HG02588 (cell line): ENCODE results near the gene SEMA3E.
A peak's percentile ranks its signal among the peaks of the same experiment; 100 is the strongest.
"Not testable (repeated sequence)": the region's sequence is repeated elsewhere in the genome, so short reads cannot be mapped to it uniquely, and the experiment has no call there.

Experiments
- ATAC-seq: cut with Tn5 transposase; IDR thresholded peaks from one replicate; pipeline ENCODE4 v1.9.1; 2021; ENCODE audit warnings: mild to moderate bottlenecking, moderate library complexity; ENCODE audit not compliant: unreplicated experiment

The SEMA3E gene

DNA sequence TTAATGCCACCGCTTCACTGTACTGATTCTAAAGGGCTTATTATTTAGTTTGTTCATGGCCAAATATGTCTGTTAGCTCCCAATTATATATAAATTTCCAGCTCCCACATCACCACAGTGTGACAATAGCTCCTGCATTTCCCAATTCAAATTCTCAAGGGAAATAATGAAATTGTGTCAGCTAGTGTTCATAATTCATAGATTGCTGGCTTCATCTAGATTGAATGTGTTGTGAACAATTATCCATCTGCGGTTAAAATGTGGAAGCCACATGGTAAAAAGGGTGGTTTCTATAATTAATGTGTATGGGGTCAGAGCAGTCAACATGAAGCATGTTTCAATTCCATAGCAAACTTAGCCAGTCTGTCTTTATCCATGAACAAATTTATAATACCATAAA, 154.3 kb downstream of the SEMA3E start:
- no peak for ATAC-seq

DNA sequence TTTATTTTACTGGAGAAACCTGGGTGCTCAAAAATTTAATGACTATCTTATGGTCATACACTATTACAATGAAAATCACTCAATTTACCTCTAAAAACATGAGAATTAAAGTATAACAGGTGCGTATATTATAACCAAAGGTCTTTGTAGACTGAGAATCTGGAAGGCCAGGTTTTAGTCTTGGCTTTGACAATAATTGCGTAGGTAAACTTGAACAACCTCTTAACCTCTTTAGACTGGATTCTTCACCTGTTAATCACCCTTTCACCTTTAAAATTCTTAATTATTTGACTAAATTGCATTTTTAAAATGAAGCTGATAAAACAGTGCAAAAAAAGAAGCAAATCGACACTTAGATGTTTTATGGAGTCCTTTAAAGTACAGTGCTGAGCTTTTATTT, 156.1 kb downstream of the SEMA3E start:
- ATAC-seq: no peak

DNA sequence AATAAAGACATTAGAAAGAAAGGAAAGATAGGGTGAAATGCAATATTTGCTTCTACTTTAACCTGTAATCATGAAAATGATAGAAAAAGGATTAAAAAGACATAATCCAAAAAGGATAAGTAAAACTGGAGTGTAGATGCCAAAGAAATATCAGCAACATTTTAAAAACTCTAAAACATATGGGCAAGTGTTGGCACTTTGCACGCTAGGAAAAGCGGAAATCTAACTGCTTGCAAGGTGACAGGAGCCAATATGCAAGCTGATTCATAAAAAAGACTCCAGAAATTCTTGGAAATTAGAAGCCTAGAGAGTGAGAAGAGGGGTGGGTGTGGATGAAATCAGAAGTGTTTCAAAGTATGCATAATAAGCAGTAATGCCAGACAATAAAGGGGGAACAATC, 161.1 kb downstream of the SEMA3E start:
- ATAC-seq: no peak

DNA sequence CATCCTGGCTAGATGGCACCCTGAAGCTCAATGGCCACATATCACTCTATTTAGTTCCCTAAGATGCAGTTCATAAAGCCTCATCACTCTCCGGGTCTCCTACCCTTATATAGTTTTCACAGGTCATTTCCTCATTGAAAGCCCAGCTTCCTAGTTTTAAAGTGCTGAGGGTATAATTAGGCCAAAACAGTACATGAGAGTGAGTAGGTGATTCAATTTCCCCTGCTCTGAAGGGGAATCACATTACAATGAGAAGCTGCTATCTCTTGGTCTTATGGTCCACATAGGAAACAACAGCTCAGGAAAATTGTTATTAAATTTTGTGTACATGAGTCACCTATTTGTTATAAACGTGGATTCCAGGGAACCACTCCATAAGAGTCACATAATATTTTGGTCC, 162.0 kb downstream of the SEMA3E start:
- ATAC-seq: no peak

DNA sequence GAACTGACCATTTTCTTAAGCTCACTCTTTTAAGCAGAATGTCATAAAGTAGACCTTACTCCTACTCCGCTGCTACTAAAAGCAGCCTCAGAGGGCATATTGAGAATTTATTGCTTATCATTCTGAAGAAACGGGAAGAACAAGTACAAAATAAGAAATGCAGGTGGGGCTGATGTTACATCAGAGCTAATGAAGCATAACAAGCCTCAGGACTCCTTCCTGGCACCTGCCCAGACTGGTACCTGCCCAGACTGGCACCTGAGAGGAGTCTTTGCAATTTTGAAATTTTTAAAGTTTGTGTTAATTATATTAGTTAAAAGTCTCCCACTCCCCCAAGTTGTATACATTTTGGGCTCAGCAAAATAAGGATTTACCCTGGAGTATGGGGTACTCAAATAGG, 162.4 kb downstream of the SEMA3E start:
- ATAC-seq: no peak

DNA sequence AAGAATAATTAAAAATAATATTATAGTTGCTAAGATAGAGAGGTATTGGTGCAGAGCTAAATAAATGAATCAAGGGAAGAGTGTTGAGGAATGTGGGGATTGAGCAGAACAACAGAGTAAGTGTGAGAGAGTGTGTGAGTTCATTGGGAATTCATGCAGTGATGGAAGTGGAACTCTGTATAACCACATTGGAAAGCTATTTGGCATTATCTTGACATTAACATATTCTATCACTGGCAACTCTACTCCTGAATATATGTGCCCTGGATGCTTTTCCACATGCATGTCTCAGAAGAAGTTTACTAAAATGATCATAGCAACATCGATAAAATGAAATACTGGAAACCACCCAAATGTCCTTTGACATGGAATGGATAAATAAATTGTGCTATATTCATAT, 164.1 kb downstream of the SEMA3E start:
- ATAC-seq: no peak

DNA sequence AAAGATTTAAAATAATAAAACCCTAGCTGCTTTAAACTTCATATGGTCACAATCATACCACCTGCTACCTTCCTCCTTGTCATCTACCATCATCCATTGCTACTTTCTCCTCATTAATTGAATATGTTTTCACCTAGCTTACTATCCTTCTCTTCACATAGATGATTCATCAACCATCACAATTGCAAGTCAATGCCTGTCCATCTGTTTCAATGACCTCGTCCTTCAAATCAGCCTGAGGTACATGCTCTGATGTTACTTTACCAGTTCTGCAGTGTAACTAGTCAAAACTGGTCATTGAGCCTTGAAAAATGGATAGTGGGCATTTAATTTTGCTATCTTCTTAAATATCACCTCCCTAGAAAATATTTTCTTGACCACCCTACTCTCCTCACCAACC, 164.7 kb downstream of the SEMA3E start:
- ATAC-seq: no peak

DNA sequence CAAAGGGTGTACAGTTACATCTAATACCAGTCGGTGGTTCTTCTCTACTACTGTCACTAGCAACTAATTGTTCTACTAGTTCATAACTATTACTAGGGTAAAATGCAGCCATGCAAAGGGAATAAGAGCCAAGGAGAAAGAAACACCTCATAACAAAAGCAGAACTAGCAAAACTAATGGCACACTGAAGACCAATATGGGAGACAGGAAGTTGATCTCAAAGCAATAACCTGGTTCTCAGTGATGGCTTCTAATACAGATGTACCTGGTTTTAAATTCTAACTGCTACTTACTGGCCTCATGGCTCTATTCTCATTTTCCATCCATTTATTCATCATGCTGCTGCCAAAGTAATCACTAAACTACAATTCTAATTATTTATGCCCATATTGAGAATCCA, 170.3 kb downstream of the SEMA3E start:
- ATAC-seq: no peak

DNA sequence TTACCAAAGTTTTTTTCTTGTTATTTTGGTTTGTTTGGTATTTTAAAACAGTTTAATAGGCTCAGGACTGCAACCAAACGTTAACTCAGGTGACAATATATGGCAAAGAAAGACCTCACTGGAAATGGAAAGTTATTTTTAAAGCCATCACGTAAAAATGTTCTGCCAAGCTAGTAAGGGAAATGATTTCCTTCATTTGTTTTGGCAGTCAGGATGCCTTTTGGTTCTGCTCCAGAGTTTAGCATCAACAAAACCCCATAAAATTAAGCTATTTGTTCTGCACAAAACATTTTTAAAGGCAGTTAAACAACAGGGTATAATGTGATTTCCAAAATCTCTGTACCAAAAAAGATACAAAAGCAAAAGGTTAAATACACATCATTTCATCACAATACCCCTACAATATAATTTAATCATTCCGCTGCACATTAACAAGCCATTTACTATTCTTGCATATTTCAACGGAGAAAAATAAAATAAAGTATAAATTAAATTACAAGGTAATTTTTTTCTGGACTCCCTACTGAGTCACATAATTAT, 172.4 kb downstream of the SEMA3E start:
- ATAC-seq: no peak

DNA sequence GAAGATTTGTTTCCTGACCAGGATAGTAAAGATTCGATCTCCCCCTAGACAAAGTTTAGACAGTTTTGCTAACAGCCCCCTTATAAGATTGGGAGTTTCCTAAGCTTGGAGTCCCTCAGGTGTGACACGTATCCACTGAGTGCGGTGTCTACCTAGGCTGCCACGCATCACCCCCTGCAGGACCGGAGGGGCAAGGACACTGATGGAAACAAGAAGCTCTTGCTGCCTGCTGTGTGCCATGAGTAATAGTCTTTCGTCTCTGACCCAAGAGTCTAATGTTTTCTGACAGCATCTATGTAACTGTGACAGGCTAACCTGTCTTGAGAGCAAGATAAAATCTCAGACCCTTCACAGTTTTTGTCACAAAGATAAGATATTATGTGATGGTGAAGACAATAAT, 173.5 kb downstream of the SEMA3E start:
- no peak for ATAC-seq

DNA sequence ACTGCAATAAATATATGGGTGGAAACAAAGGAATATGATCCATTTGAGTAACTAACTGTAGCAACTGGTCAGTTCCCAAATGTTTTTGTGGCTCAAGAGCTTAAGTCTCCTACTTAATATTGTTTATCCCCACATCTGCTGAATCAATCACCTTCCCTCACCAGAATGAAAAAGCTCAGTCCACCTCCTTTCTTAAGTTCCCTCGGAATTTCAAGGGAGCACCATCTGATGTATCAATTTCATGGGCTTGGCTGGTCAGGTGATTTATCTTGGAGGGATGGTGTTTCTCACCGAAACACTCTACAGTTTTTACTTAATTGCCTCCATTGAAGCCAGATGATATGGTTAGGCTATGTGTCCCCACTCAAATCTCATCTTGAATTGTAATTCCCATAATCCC, 176.6 kb downstream of the SEMA3E start:
- ATAC-seq: no peak

DNA sequence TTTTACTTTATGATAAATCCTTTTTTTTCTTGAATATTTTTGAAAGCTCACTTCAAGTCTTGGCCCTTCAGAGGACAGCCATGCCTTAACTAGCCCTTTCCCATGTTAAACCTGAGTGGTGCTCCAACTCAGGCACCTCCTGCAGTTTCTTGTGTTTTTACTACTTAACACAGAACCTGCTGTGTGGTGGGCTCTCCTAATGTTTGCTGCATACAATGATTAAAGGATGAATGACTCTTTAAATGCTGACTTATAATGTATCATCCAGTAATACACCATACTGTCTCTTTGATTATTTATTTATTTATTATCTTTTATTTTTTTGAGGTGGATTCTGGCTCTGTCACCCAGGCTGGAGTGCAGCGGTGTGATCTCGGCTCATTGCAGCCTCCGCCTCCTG, 179.4 kb downstream of the SEMA3E start:
- no peak for ATAC-seq

DNA sequence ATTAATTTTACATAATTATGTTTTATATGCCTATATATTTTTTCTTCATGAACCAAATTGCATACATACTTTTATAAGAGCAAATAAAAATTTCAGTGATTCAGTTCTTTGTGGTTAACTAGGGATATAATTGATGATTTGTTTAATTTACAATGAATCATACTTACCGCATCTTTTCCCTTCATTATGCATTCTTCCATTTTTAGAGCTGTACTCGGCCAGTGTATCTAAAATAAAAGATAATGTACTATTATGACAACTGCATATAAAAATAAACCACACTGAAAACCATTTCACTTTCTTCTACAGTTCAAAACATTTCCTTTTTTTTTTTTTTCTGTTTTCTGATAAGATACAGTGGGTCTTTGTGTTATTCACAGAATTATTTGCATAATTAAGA, 179.9 kb downstream of the SEMA3E start:
- no peak for ATAC-seq

DNA sequence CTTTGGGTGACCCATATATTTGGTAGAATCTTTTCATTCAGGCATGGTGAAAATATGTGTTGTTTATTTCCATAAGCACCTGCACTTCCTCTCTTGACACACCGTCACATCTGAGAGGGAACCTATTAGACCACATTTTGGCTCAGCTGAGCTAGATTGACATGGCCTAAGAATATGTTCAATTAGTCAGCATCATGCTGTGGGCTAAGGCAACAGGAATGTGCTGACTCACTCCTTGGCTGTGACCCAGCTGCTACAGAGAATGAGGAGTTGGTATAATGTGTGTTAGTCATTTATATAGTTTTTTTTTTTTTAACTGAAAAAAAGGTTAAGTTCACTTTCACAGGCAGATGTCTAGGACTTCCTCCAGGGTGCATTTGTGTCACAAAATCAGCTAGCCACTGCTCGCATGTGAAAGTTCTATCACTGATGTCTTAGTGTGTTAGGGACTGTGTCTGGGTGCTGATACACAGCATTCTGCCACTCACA, 180.6 kb downstream of the SEMA3E start:
- ATAC-seq: peak; percentile 93

DNA sequence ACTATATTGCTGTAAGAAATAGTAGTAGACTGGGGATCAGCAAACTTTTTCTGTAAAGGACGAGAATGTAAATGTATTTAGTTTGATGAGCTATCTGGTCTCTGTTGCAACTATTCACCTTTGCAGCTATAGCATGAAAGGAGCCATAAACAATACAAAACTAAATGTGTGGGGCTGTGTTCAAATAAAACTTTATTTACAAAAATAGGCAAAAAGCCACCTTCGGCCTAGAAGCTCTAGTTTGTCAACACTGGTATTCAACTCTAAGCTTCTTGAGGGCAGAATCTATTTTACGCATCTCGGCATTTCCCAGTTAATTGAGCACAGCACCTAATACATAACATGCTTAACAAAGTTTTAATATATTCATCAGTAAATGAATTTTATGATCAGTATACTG, 181.4 kb downstream of the SEMA3E start:
- ATAC-seq: no peak

DNA sequence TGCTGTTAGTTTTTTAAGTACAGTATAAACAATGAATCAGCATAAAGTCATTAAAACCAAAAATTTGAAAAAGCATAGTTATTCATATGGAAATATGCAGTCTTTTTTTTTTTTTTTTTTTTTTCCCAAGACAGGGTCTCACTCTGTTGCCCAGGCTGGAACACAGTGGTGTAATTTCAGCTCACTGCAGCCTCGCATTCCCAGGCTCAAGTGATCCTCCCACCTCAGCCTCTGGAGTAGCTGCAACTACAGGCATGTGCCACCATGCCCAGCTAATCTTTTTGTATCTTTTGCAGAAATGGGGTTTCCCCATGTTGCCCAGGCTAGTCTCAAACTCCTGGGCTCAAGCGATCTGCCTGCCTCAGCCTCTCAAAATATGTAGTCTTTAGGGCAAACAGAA, 182.0 kb downstream of the SEMA3E start:
- ATAC-seq: no peak

DNA sequence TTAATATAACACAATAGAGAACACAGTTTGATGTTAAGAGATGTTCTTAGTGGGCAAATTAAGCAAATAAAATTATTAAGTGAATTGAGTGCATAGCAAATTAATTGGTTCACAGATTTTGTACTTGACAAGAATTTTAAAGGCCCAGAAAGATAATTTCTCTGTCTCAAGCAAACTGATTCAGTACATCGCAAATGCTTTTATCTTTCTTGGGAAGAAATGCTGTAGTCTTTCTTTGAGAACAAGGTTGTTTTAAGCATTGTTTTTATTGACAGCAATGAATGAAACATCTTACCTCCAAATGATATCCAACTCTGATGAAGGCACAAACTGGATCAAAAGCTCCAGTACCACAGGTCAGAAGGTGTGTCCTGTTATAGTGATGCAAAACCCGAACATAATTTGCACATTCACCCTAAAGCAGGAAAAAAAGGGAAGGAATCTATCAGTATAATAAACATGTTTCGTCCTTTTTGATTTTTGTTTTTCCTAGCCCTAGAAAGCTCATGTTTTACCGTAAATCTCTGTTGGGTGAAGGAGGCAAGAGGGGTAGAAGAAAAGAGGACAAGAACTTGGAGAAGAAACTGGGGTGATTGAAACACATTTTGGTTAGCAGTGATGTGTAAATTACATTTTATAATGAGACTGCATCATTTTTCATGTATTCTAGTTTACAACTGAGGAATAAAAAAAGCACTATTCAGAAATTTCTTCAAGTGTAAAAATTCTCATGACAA, 182.6 kb downstream of the SEMA3E start:
- ATAC-seq: no peak

DNA sequence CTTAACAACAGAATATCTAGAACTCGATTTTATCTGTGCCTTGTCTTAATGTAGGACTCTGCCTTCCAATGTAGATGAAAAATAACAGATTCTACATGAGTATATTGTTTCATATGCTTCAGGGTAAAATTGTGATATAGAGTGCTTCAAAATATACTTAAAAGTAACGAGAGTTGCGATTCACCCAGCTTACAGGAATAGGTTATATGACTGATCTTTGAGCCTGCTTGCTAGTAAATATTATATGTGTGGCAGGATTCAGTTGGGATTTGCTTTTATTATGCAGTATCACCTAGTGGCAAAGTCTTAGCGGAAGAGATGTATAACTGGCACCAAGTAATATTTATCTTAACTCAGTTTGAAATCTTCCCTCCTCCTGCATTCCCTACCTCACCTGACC, 183.3 kb downstream of the SEMA3E start:
- no peak for ATAC-seq

DNA sequence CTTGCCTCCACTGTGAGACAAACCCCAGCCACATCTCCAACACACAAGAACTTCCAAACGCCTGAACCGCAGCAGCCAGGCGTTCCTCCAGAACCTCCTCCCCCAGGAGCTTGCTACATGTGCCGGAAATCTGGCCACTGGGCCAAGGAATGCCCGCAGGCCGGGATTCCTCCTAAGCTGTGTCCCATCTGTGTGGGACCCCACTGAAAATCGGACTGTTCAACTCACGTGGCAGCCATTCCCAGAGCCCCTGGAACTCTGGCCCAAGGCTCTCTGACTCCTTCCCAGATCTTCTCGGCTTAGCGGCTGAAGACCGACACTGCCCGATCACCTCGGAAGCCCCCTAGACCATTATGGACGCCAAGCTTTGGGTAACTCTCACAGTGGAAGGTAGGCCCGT, 187.1 kb downstream of the SEMA3E start:
- not testable (repeated sequence) for ATAC-seq

DNA sequence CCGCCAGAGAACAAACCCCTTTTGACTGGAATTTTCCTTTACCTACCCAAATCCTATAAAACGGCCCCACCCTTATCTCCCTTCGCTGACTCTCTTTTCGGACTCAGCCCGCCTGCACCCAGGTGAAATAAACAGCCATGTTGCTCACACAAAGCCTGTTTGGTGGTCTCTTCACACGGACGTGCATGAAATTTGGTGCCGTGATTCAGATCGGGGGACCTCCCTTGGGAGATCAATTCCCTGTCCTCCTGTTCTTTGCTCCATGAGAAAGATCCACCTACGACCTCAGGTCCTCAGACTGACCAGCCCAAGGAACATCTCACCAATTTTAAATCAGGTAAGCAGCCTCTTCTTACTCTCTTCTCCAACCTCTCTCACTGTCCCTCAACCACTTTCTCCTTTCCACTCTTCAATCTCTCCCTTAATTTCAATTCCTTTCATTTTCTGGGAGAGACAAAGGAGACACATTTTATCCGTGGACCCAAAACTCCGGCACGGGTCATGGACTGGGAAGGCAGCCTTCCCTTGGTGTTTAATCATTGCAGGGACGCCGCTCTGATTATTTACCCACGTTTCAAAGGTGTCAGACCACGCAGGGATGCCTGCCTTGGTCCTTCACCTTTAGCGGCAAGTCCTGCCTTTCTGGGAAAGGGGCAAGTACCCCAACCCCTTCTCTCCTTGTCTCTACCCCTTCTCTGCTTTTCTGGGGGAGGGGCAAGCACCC, 188.8 kb downstream of the SEMA3E start:
- not testable (repeated sequence) for ATAC-seq

DNA sequence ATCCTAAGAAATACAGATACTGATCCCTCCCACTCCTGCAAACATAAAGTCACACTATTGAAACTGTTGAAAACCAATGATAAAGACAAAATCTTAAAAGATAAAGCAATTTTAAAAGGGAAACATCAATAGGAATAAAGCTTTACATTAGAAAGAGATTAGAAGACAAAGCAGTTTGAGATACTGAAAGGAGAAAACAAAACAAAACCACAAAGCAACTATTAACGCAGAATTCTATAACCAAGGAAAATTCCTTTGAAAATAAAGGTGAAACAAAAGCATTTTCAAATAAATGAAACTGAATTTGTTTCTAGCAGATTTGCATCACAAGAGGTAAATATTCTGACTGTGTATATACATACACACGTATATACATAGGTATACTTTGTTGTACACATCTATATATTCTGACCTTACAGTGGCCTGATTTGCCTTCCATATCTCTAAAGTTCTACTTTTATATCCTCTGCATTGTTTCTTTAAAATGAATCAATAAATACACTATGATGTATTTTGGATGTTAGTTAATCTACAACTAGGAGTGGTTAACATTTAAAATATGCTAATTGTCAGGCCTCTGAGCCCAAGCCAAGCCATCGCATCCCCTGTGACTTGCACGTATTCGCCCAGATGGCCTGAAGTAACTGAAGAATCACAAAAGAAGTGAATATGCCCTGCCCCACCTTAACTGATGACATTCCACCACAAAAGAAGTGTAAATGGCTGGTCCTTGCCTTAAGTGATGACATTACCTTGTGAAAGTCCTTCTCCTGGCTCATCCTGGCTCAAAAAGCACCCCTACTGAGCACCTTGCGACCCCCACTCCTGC, 189.6 kb downstream of the SEMA3E start:
- ATAC-seq: not testable (repeated sequence)
